Transverse colon (tissue), 4 donors: ENCODE measurements around the gene USP22. TPM values are rescaled to one million over a fixed set of nuclear protein-coding genes. Genes with fewer than 3 reads are reported as not detected.

Experiments used
- DNase-seq: peaks from one replicate; pipeline ENCODE4 v3.0.0-alpha.2; 2019
- H3K27ac ChIP-seq, 4 donors: fragments of 200-600 bp; sonication (generic); 2 replicates each; pipeline ENCODE4 v1.5.1; 2016 to 2018; ENCODE audit warnings: inconsistent platforms in 4 of 4
- H3K27me3 ChIP-seq: fragments of 200-600 bp; sonication (generic); 2 replicates; pipeline ENCODE4 v1.5.1; 2017; ENCODE audit warnings: inconsistent platforms
- H3K36me3 ChIP-seq, 4 donors: fragments of 200-600 bp; sonication (generic); 2 replicates each; pipeline ENCODE4 v1.5.1; 2017 to 2019; ENCODE audit warnings: inconsistent platforms in 4 of 4
- H3K4me1 ChIP-seq, 4 donors: fragments of 200-600 bp; sonication (generic); 2 replicates each; pipeline ENCODE4 v1.5.1; 2017 to 2020; ENCODE audit warnings: inconsistent platforms in 4 of 4
- H3K4me3 ChIP-seq, 4 donors: fragments of 200-600 bp; sonication (generic); 1 replicate in 1 of 4; 2 replicates in 3 of 4; pipeline versions ENCODE4 v1.5.1 to v1.6.1; 2017 to 2019; ENCODE audit warnings: inconsistent platforms in 4 of 4
- H3K9me3 ChIP-seq, 2 donors: fragments of 200-600 bp; sonication (generic); 2 replicates each; pipeline ENCODE4 v1.5.1; 2017 to 2019; ENCODE audit warnings: inconsistent platforms in 2 of 2
- EP300 ChIP-seq: sonication (generic); formaldehyde crosslinking; IDR thresholded peaks from one replicate; pipeline ENCODE4 v1.6.1; 2017; ENCODE audit warnings: antibody characterized with exemption, low read depth
- POLR2A ChIP-seq: fragments of 450-650 bp; IDR thresholded peaks from one replicate; pipeline ENCODE4 v1.6.1; 2016; ENCODE audit warnings: antibody characterized with exemption, mild to moderate bottlenecking, moderate library complexity
- POLR2AphosphoS5 ChIP-seq, 3 donors: sonication (generic); formaldehyde crosslinking; IDR thresholded peaks; one replicate each; pipeline ENCODE4 v1.6.1; 2016; ENCODE audit warnings: antibody characterized with exemption in 3 of 3
- WGBS, 2 donors: methylation state at CpG; one replicate each; pipeline ENCODE4 v1.1.5; 2018; ENCODE audit warnings: low coverage in 1 of 2; 5-methylcytosine and 5-hydroxymethylcytosine counted together
- in situ Hi-C, 4 donors: fragments of 200-750 bp; cut with MboI; loops; one replicate each; pipeline versions ENCODE4 v1.15.0 to v1.15.1; 2017; ENCODE audit warnings: low sequenced_read_pairs in 3 of 4, low pct_ligation_motif_present in 1 of 4, low pct_unique_long_range_greater_than_20kb in 1 of 4
- intact Hi-C: fragments of 100-400 bp; cut with DNase I; formaldehyde crosslinking; loops from one replicate; pipeline ENCODE4 v1.15.1; 2023; ENCODE audit warnings: low total_unique reads
- total RNA-seq, 4 donors: library from RNA; depleted of rRNA; stranded (reverse); fragments of >200 nt; gene quantifications; one replicate each; pipeline ENCODE4 v1.1.0, GENCODE V29; 2016
- TF ChIP-seq, protein P1 (sequence below), 5 experiments: fragments of 200-600 bp in 3 of 5; fragments of 450-650 bp in 2 of 5; sonication (generic) in 3 of 5; IDR thresholded peaks; 1 replicate in 2 of 5; 2 replicates in 3 of 5; pipeline ENCODE4 v1.5.1; 2016 to 2017; ENCODE audit warnings: antibody characterized with exemption in 5 of 5, inconsistent platforms in 3 of 5, mild to moderate bottlenecking in 2 of 5, moderate library complexity in 1 of 5

The USP22 gene
- total RNA-seq, 4 donors from 2014 or later, result 95.5 to 123 (median 108) TPM

GRCh38 chr17:21019976-21020586, 22.7 kb downstream of the USP22 start:
- Histone ChIP-seq H3K9me3 (no peaks in the 10 kb centered on the region), H3K36me3 (peaks cover 0 to 54% (median 35%) of the 10 kb centered on the region in 4 donors), H3K27ac (peak overlapping the region in 3 of 4 donors; percentile 2 to 20 (median 11)), H3K4me3 (no peak overlapping the region), H3K4me1 (peaks cover 0 to 27% (median 12%) of the 10 kb centered on the region in 4 donors), H3K27me3 (no peaks in the 10 kb centered on the region)
- in situ Hi-C loops (no loop called here), intact Hi-C loops (no loop called here)
- peak; percentile 39 for DNase-seq
- no peak for TF ChIP-seq EP300
- TF ChIP-seq, protein P1, sequence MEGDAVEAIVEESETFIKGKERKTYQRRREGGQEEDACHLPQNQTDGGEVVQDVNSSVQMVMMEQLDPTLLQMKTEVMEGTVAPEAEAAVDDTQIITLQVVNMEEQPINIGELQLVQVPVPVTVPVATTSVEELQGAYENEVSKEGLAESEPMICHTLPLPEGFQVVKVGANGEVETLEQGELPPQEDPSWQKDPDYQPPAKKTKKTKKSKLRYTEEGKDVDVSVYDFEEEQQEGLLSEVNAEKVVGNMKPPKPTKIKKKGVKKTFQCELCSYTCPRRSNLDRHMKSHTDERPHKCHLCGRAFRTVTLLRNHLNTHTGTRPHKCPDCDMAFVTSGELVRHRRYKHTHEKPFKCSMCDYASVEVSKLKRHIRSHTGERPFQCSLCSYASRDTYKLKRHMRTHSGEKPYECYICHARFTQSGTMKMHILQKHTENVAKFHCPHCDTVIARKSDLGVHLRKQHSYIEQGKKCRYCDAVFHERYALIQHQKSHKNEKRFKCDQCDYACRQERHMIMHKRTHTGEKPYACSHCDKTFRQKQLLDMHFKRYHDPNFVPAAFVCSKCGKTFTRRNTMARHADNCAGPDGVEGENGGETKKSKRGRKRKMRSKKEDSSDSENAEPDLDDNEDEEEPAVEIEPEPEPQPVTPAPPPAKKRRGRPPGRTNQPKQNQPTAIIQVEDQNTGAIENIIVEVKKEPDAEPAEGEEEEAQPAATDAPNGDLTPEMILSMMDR (IDR thresholded peaks at IDR 0.05), result peak; percentile 26 to 35 (median 29)
- no peak for TF ChIP-seq POLR2AphosphoS5 (IDR thresholded peaks at IDR 0.05)
- WGBS, 2 donors, result 72 to 74% methylated on average over 5 to 6 of the region's 6 CpGs

- Histone ChIP-seq H3K9me3 (no peaks in the 10 kb centered on the region), H3K36me3 (peaks cover 0 to 65% (median 35%) of the 10 kb centered on the region in 4 donors), H3K27me3 (no peaks in the 10 kb centered on the region), H3K27ac (peak overlapping the region in 1 of 4 donors; percentile 8), H3K4me1 (peaks cover 0 to 16% (median 10%) of the 10 kb centered on the region in 4 donors), H3K4me3 (no peak overlapping the region)
- DNase-seq, result no peak
- 88% methylated on average over 9 of the region's 9 CpGs; no CpG with 5 or more reads in 1 of the 2 donors for WGBS, 2 donors
- intact Hi-C loops (no loop called here), in situ Hi-C loops (no loop called here)
- no peak for TF ChIP-seq EP300
- TF ChIP-seq POLR2AphosphoS5 (IDR thresholded peaks at IDR 0.05), result no peak
- TF ChIP-seq POLR2A, result no peak
These were observed 23.9 kb downstream of the USP22 start for GRCh38 chr17:21018894-21019293.

DNA sequence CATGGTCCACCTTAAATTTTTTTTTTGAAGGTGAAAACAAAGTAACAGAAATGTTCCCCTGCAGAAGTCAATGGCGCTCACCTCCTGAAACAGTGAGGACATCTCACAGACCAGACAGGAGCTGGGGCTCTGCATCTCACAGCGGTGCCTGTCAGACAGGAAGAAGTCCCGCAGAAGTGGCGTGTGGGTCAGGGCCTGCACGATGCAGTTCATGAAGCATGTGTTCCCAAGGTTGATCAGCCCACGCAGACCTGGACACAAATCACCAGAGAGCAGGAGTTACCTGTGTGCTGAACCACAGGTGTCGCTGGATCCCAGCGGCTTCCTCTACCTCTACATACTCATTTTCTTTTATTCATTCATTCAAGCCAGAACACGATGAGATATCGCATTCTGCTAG, 24.9 kb downstream of the USP22 start:
- DNase-seq, result no peak
- H3K4me1 ChIP-seq, result peaks cover 0 to 10% (median 4%) of the 10 kb centered on the region in 4 donors

DNA sequence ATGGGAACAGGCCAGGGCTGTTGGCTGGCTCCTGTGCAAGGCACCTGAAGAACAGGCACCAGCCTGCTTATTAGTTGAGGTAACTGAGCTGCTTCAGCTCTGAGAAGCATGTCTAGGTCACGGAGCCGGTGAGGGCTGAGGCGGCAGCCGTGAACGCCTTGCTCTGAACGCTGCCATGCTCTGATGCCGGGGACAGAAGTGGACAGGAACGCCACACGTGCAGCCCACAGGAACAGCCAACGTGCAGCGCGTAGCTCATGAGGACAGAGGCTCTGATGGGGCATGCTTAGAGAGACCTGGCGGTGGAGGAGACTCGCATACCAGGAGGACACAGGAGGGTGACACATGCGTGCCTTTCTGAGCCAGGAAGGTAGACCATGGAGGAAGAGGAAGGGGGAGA, 25.6 kb downstream of the USP22 start:
- Histone ChIP-seq H3K9me3 (no peaks in the 10 kb centered on the region), H3K27me3 (no peaks in the 10 kb centered on the region), H3K4me1 (peaks cover 0 to 8% (median 4%) of the 10 kb centered on the region in 4 donors), H3K36me3 (peaks cover 0 to 76% (median 39%) of the 10 kb centered on the region in 4 donors), H3K4me3 (no peak overlapping the region), H3K27ac (no peak overlapping the region)
- no peak for DNase-seq
- intact Hi-C loops (no loop called here), in situ Hi-C loops (no loop called here)
- WGBS, 2 donors, result 94 to 100% methylated on average over 1 to 15 of the region's 15 CpGs
- TF ChIP-seq EP300 (no peak), POLR2AphosphoS5 (IDR thresholded peaks at IDR 0.05) (no peak), POLR2A (no peak)
- TF ChIP-seq, protein P1 (IDR thresholded peaks at IDR 0.05), result no peak

More for the DNA sequence above, 24.9 kb downstream of the USP22 start:
- Histone ChIP-seq H3K9me3 (no peaks in the 10 kb centered on the region), H3K36me3 (peaks cover 0 to 70% (median 35%) of the 10 kb centered on the region in 4 donors), H3K27ac (no peak overlapping the region), H3K4me3 (no peak overlapping the region), H3K27me3 (no peaks in the 10 kb centered on the region)
- in situ Hi-C loops, result no loop called here
- TF ChIP-seq POLR2AphosphoS5 (IDR thresholded peaks at IDR 0.05) (no peak), EP300 (no peak), POLR2A (no peak)
- TF ChIP-seq, protein P1 (IDR thresholded peaks at IDR 0.05), result no peak
- intact Hi-C loops, result no loop called here
- 87 to 88% methylated on average over 5 to 10 of the region's 10 CpGs for WGBS, 2 donors
